ENCODE data around the gene MANF.

MANF gene

GRCh38 chr3:51371943-51372557, 13.0 kb upstream of the MANF start:
- Histone ChIP-seq H3F3A (ENCODE audit: control insufficient read depth, insufficient read depth) (no peaks in the 10 kb centered on the region), H3K9me2 (replicated peaks; ENCODE audit: control insufficient read depth, low read length) (no peaks in the 10 kb centered on the region), H3K4me1 (ENCODE audit: control insufficient read depth, low read length) (no peaks in the 10 kb centered on the region), H3K4me2 (ENCODE audit: low read length) (no peak overlapping the region), H3K36me3 (ENCODE audit: control insufficient read depth, low read length) (no peaks in the 10 kb centered on the region), H3K9me3 (ENCODE audit: control insufficient read depth, insufficient read depth, low read length) (no peaks in the 10 kb centered on the region), H3K4me3 (ENCODE audit: low read length) (no peak overlapping the region), H3K79me2 (ENCODE audit: control insufficient read depth, low read length) (no peaks in the 10 kb centered on the region), H3K27me3 (ENCODE audit: control insufficient read depth, low read length) (peaks cover 28% of the 10 kb centered on the region), H3K27ac (ENCODE audit: low read depth, low read length) (no peak overlapping the region), H4K20me1 (ENCODE audit: control insufficient read depth, insufficient read depth, low read depth, low read length) (no peaks in the 10 kb centered on the region)
- TF ChIP-seq CTCF (IDR thresholded peaks at IDR 0.05; ENCODE audit: low read depth, low read length, poor library complexity, severe bottlenecking) (peak; percentile 75), EZH2phosphoT487 (IDR thresholded peaks at IDR 0.05; ENCODE audit: borderline replicate concordance, low read length) (no peak)

- no peaks in the 10 kb centered on the region for H3K9me3 ChIP-seq (ENCODE audit: control insufficient read depth, insufficient read depth, low read length)
- no peak overlapping the region for H3K4me2 ChIP-seq (ENCODE audit: low read length)
- H3K36me3 ChIP-seq (ENCODE audit: control insufficient read depth, low read length) = no peaks in the 10 kb centered on the region
- no peak overlapping the region for H3K4me3 ChIP-seq (ENCODE audit: low read length)
- no peaks in the 10 kb centered on the region for H3F3A ChIP-seq (ENCODE audit: control insufficient read depth, insufficient read depth)
- no peaks in the 10 kb centered on the region for H3K9me2 ChIP-seq (replicated peaks; ENCODE audit: control insufficient read depth, low read length)
- TF ChIP-seq CTCF (IDR thresholded peaks at IDR 0.05; ENCODE audit: low read depth, low read length, poor library complexity, severe bottlenecking) (no peak), EZH2phosphoT487 (IDR thresholded peaks at IDR 0.05; ENCODE audit: borderline replicate concordance, low read length) (no peak)
- no peaks in the 10 kb centered on the region for H3K4me1 ChIP-seq (ENCODE audit: control insufficient read depth, low read length)
- H3K79me2 ChIP-seq (ENCODE audit: control insufficient read depth, low read length) = no peaks in the 10 kb centered on the region
- H3K27ac ChIP-seq (ENCODE audit: low read depth, low read length) = no peak overlapping the region
- no peaks in the 10 kb centered on the region for H4K20me1 ChIP-seq (ENCODE audit: control insufficient read depth, insufficient read depth, low read depth, low read length)
- peaks cover 28% of the 10 kb centered on the region for H3K27me3 ChIP-seq (ENCODE audit: control insufficient read depth, low read length)
These were observed 11.3 kb upstream of the MANF start for GRCh38 chr3:51373658-51374421.

GRCh38 chr3:51374456-51374855, 10.6 kb upstream of the MANF start:
- no peak for TF ChIP-seq EZH2phosphoT487 (IDR thresholded peaks at IDR 0.05; ENCODE audit: borderline replicate concordance, low read length)
- no peak for TF ChIP-seq CTCF (IDR thresholded peaks at IDR 0.05; ENCODE audit: low read depth, low read length, poor library complexity, severe bottlenecking)
- no peaks in the 10 kb centered on the region for H3K36me3 ChIP-seq (ENCODE audit: control insufficient read depth, low read length)

More at GRCh38 chr3:51374456-51374855, 10.6 kb upstream of the MANF start:
- Histone ChIP-seq H4K20me1 (ENCODE audit: control insufficient read depth, insufficient read depth, low read depth, low read length) (no peaks in the 10 kb centered on the region), H3K4me3 (ENCODE audit: low read length) (no peak overlapping the region), H3K27me3 (ENCODE audit: control insufficient read depth, low read length) (peaks cover 28% of the 10 kb centered on the region), H3K27ac (ENCODE audit: low read depth, low read length) (no peak overlapping the region), H3F3A (ENCODE audit: control insufficient read depth, insufficient read depth) (no peaks in the 10 kb centered on the region), H3K79me2 (ENCODE audit: control insufficient read depth, low read length) (no peaks in the 10 kb centered on the region), H3K4me2 (ENCODE audit: low read length) (no peak overlapping the region), H3K4me1 (ENCODE audit: control insufficient read depth, low read length) (no peaks in the 10 kb centered on the region), H3K9me2 (replicated peaks; ENCODE audit: control insufficient read depth, low read length) (no peaks in the 10 kb centered on the region), H3K9me3 (ENCODE audit: control insufficient read depth, insufficient read depth, low read length) (no peaks in the 10 kb centered on the region)

Measured in DOHH2 (cell line).